ENCODE results near the gene TMEM150A. TPM values are rescaled to one million over a fixed set of nuclear protein-coding genes. Genes with fewer than 3 reads are reported as not detected.
A peak's percentile ranks its signal among the peaks of the same experiment; 100 is the strongest.

TMEM150A gene
- total RNA-seq, 1 donor from 2014 or later, result 7.2 TPM

DNA sequence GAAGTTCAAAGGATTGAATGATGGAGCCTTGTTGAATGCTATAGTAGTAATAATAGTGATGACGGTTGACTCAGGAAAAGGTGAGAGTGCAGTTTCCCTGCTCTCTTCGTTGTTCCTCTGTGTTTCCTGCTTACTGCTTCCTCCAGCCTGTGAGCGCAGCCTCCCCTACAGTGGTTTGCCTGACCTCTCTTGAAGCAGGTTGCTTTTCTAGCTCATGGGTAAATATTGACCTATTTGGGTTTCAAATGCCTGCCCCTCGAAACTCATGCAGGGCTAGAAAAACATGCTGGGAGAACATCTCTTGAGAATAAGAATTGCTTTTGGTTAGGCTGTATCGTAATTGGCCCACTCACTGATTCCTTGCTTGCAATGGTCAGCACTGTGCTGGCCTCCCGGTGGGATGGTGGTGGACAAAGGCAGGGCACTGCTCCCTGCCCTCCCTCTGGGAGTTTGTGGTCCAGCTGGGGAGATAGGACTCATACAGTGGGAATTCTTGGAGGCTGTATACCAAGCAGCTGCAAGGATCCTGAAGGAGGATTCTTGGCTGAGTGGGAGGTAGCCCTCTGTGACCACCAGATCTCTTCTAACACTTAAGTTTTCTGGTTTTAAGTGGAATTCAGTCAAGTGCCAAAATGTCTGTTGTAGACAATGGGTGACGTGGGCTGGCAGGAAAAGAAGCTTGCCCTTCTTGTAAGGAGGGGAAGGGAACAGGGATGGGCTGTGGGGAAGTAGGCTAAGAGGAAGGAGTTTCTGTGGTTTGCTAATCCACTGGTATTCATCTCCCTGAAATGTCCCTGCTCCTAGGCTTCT lies 12.3 kb downstream of the TMEM150A start:
- H3K27ac ChIP-seq, result no peak overlapping the region
- Mint-ChIP-seq H3K27ac (no peak overlapping the region), H3K36me3 (no peaks in the 10 kb centered on the region), H3K9me3 (no peaks in the 10 kb centered on the region), H3K4me3 (peak overlapping the region; percentile 33), H3K27me3 (ENCODE audit: insufficient read depth, low read depth) (no peaks in the 10 kb centered on the region), H3K4me1 (peaks cover 42% of the 10 kb centered on the region)
- no peak overlapping the region for H3K4me2 ChIP-seq
- no peak overlapping the region for H3K4me3 ChIP-seq
- no peaks in the 10 kb centered on the region for H3K36me3 ChIP-seq
- no peaks in the 10 kb centered on the region for H3K4me1 ChIP-seq
- H3K79me2 ChIP-seq (ENCODE audit: low read depth), result peaks cover 4% of the 10 kb centered on the region
- no peak overlapping the region for H2AFZ ChIP-seq (replicated peaks)
- no peak for DNase-seq (ENCODE audit: low spot score)
- TF ChIP-seq EZH2phosphoT487 (IDR thresholded peaks at IDR 0.05) (no peak), EZH2 (IDR thresholded peaks at IDR 0.05) (no peak)
- TF ChIP-seq, protein P1, sequence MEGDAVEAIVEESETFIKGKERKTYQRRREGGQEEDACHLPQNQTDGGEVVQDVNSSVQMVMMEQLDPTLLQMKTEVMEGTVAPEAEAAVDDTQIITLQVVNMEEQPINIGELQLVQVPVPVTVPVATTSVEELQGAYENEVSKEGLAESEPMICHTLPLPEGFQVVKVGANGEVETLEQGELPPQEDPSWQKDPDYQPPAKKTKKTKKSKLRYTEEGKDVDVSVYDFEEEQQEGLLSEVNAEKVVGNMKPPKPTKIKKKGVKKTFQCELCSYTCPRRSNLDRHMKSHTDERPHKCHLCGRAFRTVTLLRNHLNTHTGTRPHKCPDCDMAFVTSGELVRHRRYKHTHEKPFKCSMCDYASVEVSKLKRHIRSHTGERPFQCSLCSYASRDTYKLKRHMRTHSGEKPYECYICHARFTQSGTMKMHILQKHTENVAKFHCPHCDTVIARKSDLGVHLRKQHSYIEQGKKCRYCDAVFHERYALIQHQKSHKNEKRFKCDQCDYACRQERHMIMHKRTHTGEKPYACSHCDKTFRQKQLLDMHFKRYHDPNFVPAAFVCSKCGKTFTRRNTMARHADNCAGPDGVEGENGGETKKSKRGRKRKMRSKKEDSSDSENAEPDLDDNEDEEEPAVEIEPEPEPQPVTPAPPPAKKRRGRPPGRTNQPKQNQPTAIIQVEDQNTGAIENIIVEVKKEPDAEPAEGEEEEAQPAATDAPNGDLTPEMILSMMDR (IDR thresholded peaks at IDR 0.05), result no peak
- no peaks in the 10 kb centered on the region for H4K20me1 ChIP-seq (ENCODE audit: low read depth)
- H3F3A ChIP-seq (ENCODE audit: low read depth), result no peaks in the 10 kb centered on the region
- no peaks in the 10 kb centered on the region for H3K9me3 ChIP-seq (ENCODE audit: low read depth)
- H3K27me3 ChIP-seq, result peaks cover 53% of the 10 kb centered on the region
- H3K9ac ChIP-seq, result no peak overlapping the region

DNA sequence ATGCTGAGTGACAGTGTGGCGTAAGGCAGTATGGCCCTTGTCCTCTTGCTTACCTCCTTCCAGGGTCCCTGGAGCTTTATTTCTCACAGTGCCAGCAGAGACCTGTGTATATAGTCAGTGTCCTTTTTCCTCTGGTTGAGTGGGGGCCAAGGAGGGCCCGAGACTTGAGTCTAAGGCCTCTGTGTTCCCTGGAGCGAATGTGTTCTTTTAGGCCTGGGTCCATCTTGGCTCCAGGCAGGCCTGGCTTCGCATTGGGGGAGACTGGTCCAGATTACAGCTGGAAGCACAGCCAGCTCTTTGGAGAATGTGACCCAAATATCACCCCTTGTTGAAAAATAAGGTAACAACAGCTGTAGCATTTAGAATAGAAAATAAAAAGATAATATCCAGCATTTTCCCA lies 13.3 kb downstream of the TMEM150A start:
- H3K4me2 ChIP-seq, result no peak overlapping the region
- no peaks in the 10 kb centered on the region for H3K9me3 ChIP-seq (ENCODE audit: low read depth)
- H3K4me3 Mint-ChIP-seq, result no peak overlapping the region
- H3F3A ChIP-seq (ENCODE audit: low read depth), result no peaks in the 10 kb centered on the region
- H4K20me1 ChIP-seq (ENCODE audit: low read depth), result no peaks in the 10 kb centered on the region
- H3K27me3 Mint-ChIP-seq (ENCODE audit: insufficient read depth, low read depth), result no peaks in the 10 kb centered on the region
- H3K27ac Mint-ChIP-seq, result no peak overlapping the region
- H3K36me3 Mint-ChIP-seq, result no peaks in the 10 kb centered on the region
- H2AFZ ChIP-seq (replicated peaks), result no peak overlapping the region
- no peak overlapping the region for H3K4me3 ChIP-seq
- no peak overlapping the region for H3K9ac ChIP-seq
- no peak overlapping the region for H3K27ac ChIP-seq
- H3K4me1 ChIP-seq, result no peaks in the 10 kb centered on the region
- DNase-seq (ENCODE audit: low spot score), result no peak
- H3K79me2 ChIP-seq (ENCODE audit: low read depth), result no peaks in the 10 kb centered on the region
- TF ChIP-seq EZH2phosphoT487 (IDR thresholded peaks at IDR 0.05) (no peak), EZH2 (IDR thresholded peaks at IDR 0.05) (no peak)
- TF ChIP-seq, protein P1 (IDR thresholded peaks at IDR 0.05), result no peak
- peaks cover 38% of the 10 kb centered on the region for H3K4me1 Mint-ChIP-seq
- H3K9me3 Mint-ChIP-seq, result no peaks in the 10 kb centered on the region
- H3K27me3 ChIP-seq, result peaks cover 63% of the 10 kb centered on the region
- H3K36me3 ChIP-seq, result no peaks in the 10 kb centered on the region

DNA sequence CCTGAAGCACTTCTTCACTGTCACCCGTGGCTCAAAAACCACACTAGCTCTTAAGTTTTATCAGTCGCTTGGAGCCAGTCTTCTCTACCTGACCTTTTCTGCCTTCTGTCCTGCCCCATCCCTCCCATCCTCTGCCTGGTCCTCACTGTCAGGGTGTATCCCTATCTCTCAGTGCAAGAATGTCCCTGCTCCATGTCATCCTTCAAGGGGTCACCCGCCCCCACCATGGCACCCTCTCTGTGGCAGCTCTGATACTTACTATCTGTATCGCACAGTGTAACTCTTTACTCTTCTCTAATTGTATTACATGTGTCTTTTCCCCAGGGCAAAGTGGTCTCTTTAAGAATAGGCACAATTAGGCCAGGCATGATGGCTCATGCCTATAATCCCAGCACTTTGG lies 13.9 kb downstream of the TMEM150A start:
- no peaks in the 10 kb centered on the region for H3K9me3 ChIP-seq (ENCODE audit: low read depth)
- H4K20me1 ChIP-seq (ENCODE audit: low read depth), result no peaks in the 10 kb centered on the region
- H3K9me3 Mint-ChIP-seq, result no peaks in the 10 kb centered on the region
- H3K4me1 Mint-ChIP-seq, result peaks cover 35% of the 10 kb centered on the region
- no peaks in the 10 kb centered on the region for H3K79me2 ChIP-seq (ENCODE audit: low read depth)
- H3K4me3 ChIP-seq, result no peak overlapping the region
- H3K9ac ChIP-seq, result no peak overlapping the region
- no peaks in the 10 kb centered on the region for H3K36me3 Mint-ChIP-seq
- no peaks in the 10 kb centered on the region for H3K4me1 ChIP-seq
- no peak for TF ChIP-seq EZH2phosphoT487 (IDR thresholded peaks at IDR 0.05)
- TF ChIP-seq, protein P1 (IDR thresholded peaks at IDR 0.05), result no peak
- TF ChIP-seq EZH2 (IDR thresholded peaks at IDR 0.05), result no peak
- no peak overlapping the region for H3K4me3 Mint-ChIP-seq
- no peak overlapping the region for H2AFZ ChIP-seq (replicated peaks)
- H3K27ac Mint-ChIP-seq, result peak overlapping the region; percentile 21
- no peak overlapping the region for H3K4me2 ChIP-seq
- no peaks in the 10 kb centered on the region for H3K36me3 ChIP-seq
- no peak for DNase-seq (ENCODE audit: low spot score)
- no peaks in the 10 kb centered on the region for H3F3A ChIP-seq (ENCODE audit: low read depth)
- no peaks in the 10 kb centered on the region for H3K27me3 Mint-ChIP-seq (ENCODE audit: insufficient read depth, low read depth)
- no peak overlapping the region for H3K27ac ChIP-seq
- peaks cover 69% of the 10 kb centered on the region for H3K27me3 ChIP-seq

Data from neural progenitor cell (in vitro differentiated cells).